Stimulated activated CD4-positive, alpha-beta T cell treated with anti-CD3 and anti-CD28 coated beads, Interleukin-2, amount 100 ng/mL, for 48 hours (primary cell): ENCODE results near the gene ZBTB21.

Experiments
- DNase-seq, 2 donors: peaks; one replicate each; pipeline ENCODE4 v3.0.0-alpha.2; 2020

ZBTB21 gene

GRCh38 chr21:42009831-42010506 is at the start of gene ZBTB21:
Gene ZBTB21 (minus strand): TSS chr21:42010360. CDS start chr21:41994095, 16,265 bp downstream.
- peak; percentile 97 to 98 for DNase-seq

GRCh38 chr21:42059721-42060120 is 49.6 kb upstream of the ZBTB21 start:
- DNase-seq, result no peak

GRCh38 chr21:42059141-42059540 is 49.0 kb upstream of the ZBTB21 start:
- no peak for DNase-seq

GRCh38 chr21:42058631-42059111 is 48.5 kb upstream of the ZBTB21 start:
- no peak for DNase-seq

GRCh38 chr21:42057851-42058437 is 47.8 kb upstream of the ZBTB21 start:
- no peak for DNase-seq

- no peak for DNase-seq
These were observed 47.0 kb upstream of the ZBTB21 start for GRCh38 chr21:42056996-42057689.

GRCh38 chr21:42056468-42056867 is 46.3 kb upstream of the ZBTB21 start:
- no peak for DNase-seq

GRCh38 chr21:42055425-42055824 is 45.3 kb upstream of the ZBTB21 start:
- no peak for DNase-seq

GRCh38 chr21:42051788-42052187 is 41.6 kb upstream of the ZBTB21 start:
- DNase-seq, result no peak

- no peak for DNase-seq
These were observed 39.6 kb upstream of the ZBTB21 start for GRCh38 chr21:42049578-42050430.

- no peak for DNase-seq
These were observed 38.9 kb upstream of the ZBTB21 start for GRCh38 chr21:42048870-42049577.

GRCh38 chr21:42047821-42048613 is 37.9 kb upstream of the ZBTB21 start:
- no peak for DNase-seq

GRCh38 chr21:42044871-42045495 is 34.8 kb upstream of the ZBTB21 start:
- DNase-seq, result no peak

- no peak for DNase-seq
These were observed 33.8 kb upstream of the ZBTB21 start for GRCh38 chr21:42043961-42044360.

- DNase-seq, result no peak
These were observed 33.2 kb upstream of the ZBTB21 start for GRCh38 chr21:42043201-42043895.

GRCh38 chr21:42042651-42043050 is 32.5 kb upstream of the ZBTB21 start:
- DNase-seq, result no peak

GRCh38 chr21:42041711-42042110 is 31.6 kb upstream of the ZBTB21 start:
- DNase-seq, result no peak

GRCh38 chr21:42041246-42041645 is 31.1 kb upstream of the ZBTB21 start:
- DNase-seq, result no peak

GRCh38 chr21:42040411-42041180 is 30.4 kb upstream of the ZBTB21 start:
- no peak for DNase-seq
